ENCODE data around the gene FZD8. TPM values are rescaled to one million over a fixed set of nuclear protein-coding genes. Genes with fewer than 3 reads are reported as not detected.
A peak's percentile ranks its signal among the peaks of the same experiment; 100 is the strongest.

The FZD8 gene
- total RNA-seq, 1 experiment from 2014 or later, result 13.8 TPM

- no peak overlapping the region for H3K4me3 Mint-ChIP-seq
- Histone ChIP-seq H3K4me2 (ENCODE audit: insufficient read depth, insufficient read length, low read length) (no peak overlapping the region), H3K56ac (ENCODE audit: insufficient read length, low read depth, low read length) (no peak overlapping the region), H3K4me1 (ENCODE audit: insufficient read depth, low read length) (no peaks in the 10 kb centered on the region), H2BK20ac (ENCODE audit: low read depth, low read length, poor library complexity, severe bottlenecking) (no peak overlapping the region), H4K91ac (ENCODE audit: insufficient read length, low read depth, low read length) (no peak overlapping the region), H3K9ac (ENCODE audit: extremely low read depth, insufficient read length, low read length) (no peak overlapping the region), H3K27ac (ENCODE audit: insufficient read length, low read depth, low read length) (no peak overlapping the region), H2BK5ac (ENCODE audit: insufficient read length, low read length) (no peak overlapping the region), H3K18ac (ENCODE audit: insufficient read length, low read depth, low read length) (no peak overlapping the region), H3K23ac (ENCODE audit: insufficient read length, low read depth, low read length) (no peak overlapping the region), H4K20me1 (ENCODE audit: control insufficient read depth, insufficient read depth, insufficient read length) (no peaks in the 10 kb centered on the region), H3K27me3 (ENCODE audit: insufficient read depth, low read length) (no peaks in the 10 kb centered on the region; the same call in 1 of the 2 replicates), H2BK12ac (ENCODE audit: insufficient read length, low read depth, low read length) (no peak overlapping the region), H4K8ac (replicated peaks; ENCODE audit: insufficient read length, low read depth, low read length) (no peak overlapping the region), H3K79me2 (ENCODE audit: insufficient read depth, low read length) (no peaks in the 10 kb centered on the region), H3K9me3 (ENCODE audit: control insufficient read depth, low read depth, low read length) (no peaks in the 10 kb centered on the region), H3K23me2 (ENCODE audit: insufficient read length, low read depth, low read length, poor library complexity, severe bottlenecking) (no peaks in the 10 kb centered on the region), H2AK5ac (ENCODE audit: insufficient read length, low read length) (no peak overlapping the region), H4K5ac (ENCODE audit: insufficient read length, low read depth, low read length) (no peak overlapping the region), H3T11ph (ENCODE audit: low read length) (no peak overlapping the region), H2BK15ac (ENCODE audit: low read depth, low read length) (no peak overlapping the region), H3K79me1 (ENCODE audit: insufficient read depth, low read depth, low read length, poor library complexity, severe bottlenecking) (no peaks in the 10 kb centered on the region), H2AFZ (ENCODE audit: low read length) (no peak overlapping the region), H2BK120ac (ENCODE audit: low read depth, low read length, poor library complexity, severe bottlenecking) (no peak overlapping the region), H3K14ac (ENCODE audit: insufficient read depth, low read length) (no peak overlapping the region), H3K4ac (ENCODE audit: low read depth, low read length) (no peak overlapping the region)
- no peak overlapping the region for H3K27ac Mint-ChIP-seq
- H3K9me3 Mint-ChIP-seq, result peaks cover 14 to 15% of the 10 kb centered on the region in 2 experiments
- peak; percentile 62 for TF ChIP-seq CTCF (conservative IDR thresholded peaks at IDR 0.05)
- WGBS (ENCODE audit: extremely low coverage, insufficient read length, low lambda C conversion rate), result no CpG with 5 or more reads among the region's 8 CpGs
- no peak for DNase-seq
- H3K27me3 Mint-ChIP-seq (ENCODE audit: low read depth), result no peaks in the 10 kb centered on the region
- H3K36me3 Mint-ChIP-seq (ENCODE audit: insufficient read depth in 1 of 3, low read depth in 3 of 3), result peaks cover 7 to 11% (median 11%) of the 10 kb centered on the region in 3 experiments
- peaks cover 3 to 5% of the 10 kb centered on the region in 2 experiments; a peak in 3 of 4 replicates for H3K4me1 Mint-ChIP-seq
Observed at GRCh38 chr10:35613597-35614226, 28.4 kb downstream of the FZD8 start.

All from H9 (cell line).